Upper lobe of right lung (tissue), 1 donor: ENCODE measurements around the gene MAGI2. TPM values are rescaled to one million over a fixed set of nuclear protein-coding genes. Genes with fewer than 3 reads are reported as not detected.

Experiments
- ATAC-seq: fragments of 200-7000 bp; cut with Tn5 transposase; one replicate; pipeline ENCODE4 v1.9.1; 2020; ENCODE audit warnings: mild to moderate bottlenecking, moderate library complexity
- DNase-seq: peaks from one replicate; pipeline ENCODE4 v3.0.0-alpha.2; 2020
- H3K27ac ChIP-seq: fragments of 200-600 bp; one replicate; pipeline ENCODE4 v1.8.0; 2022
- H3K27me3 ChIP-seq: fragments of 200-600 bp; one replicate; pipeline ENCODE4 v1.8.0; 2022; ENCODE audit warnings: mild to moderate bottlenecking
- H3K36me3 ChIP-seq: fragments of 200-600 bp; one replicate; pipeline ENCODE4 v1.8.0; 2022
- H3K4me1 ChIP-seq: fragments of 200-600 bp; one replicate; pipeline ENCODE4 v1.8.0; 2022
- H3K4me3 ChIP-seq: fragments of 200-600 bp; one replicate; pipeline ENCODE4 v1.8.0; 2022; ENCODE audit warnings: mild to moderate bottlenecking
- H3K9me3 ChIP-seq: fragments of 200-600 bp; one replicate; pipeline ENCODE4 v1.8.0; 2022
- CTCF ChIP-seq: fragments of 200-600 bp; IDR thresholded peaks from one replicate; pipeline ENCODE4 v1.8.0; 2022; ENCODE audit warnings: antibody characterized with exemption
- intact Hi-C: fragments of 100-400 bp; cut with DNase I; formaldehyde crosslinking; loops from one replicate; pipeline ENCODE4 v1.11.0; 2022
- total RNA-seq: library from RNA; stranded (reverse); fragmentation: NEBNext Ultra II Directional; extraction: Animal tissue kit (Norgen Biotek cat#: 25700); gene quantifications from one replicate; pipeline ENCODE4 v1.2.1, GENCODE V29; 2021
- donor health status: DM: no; HTN: yes; CAD: no; lungs with severe emphysema.

The MAGI2 gene
- total RNA-seq, 1 donor from 2014 or later, result 12.8 TPM

- intact Hi-C loops, result no loop called here
- no peaks in the 10 kb centered on the region for H3K36me3 ChIP-seq
These were observed 665.6 kb downstream of the MAGI2 start for GRCh38 chr7:78787854-78788253.

GRCh38 chr7:78786055-78786454 is 667.4 kb downstream of the MAGI2 start:
- DNase-seq (no peak), ATAC-seq (no peak)
- H3K4me3 ChIP-seq, result no peak overlapping the region
- no peaks in the 10 kb centered on the region for H3K27me3 ChIP-seq
- H3K27ac ChIP-seq, result no peak overlapping the region
- TF ChIP-seq CTCF, result no peak
- H3K36me3 ChIP-seq, result no peaks in the 10 kb centered on the region
- no peaks in the 10 kb centered on the region for H3K9me3 ChIP-seq
- intact Hi-C loops, result no loop called here
- no peaks in the 10 kb centered on the region for H3K4me1 ChIP-seq

More at GRCh38 chr7:78787854-78788253, 665.6 kb downstream of the MAGI2 start:
- Histone ChIP-seq H3K9me3 (no peaks in the 10 kb centered on the region), H3K27me3 (no peaks in the 10 kb centered on the region), H3K4me1 (no peaks in the 10 kb centered on the region), H3K27ac (no peak overlapping the region), H3K4me3 (no peak overlapping the region)
- TF ChIP-seq CTCF, result no peak
- DNase-seq (no peak), ATAC-seq (no peak)

GRCh38 chr7:78783179-78783962 is 670.1 kb downstream of the MAGI2 start:
- intact Hi-C loops, result no loop called here
- no peak for TF ChIP-seq CTCF

GRCh38 chr7:78780560-78780959 is 672.9 kb downstream of the MAGI2 start:
- Histone ChIP-seq H3K9me3 (no peaks in the 10 kb centered on the region), H3K4me3 (no peak overlapping the region), H3K36me3 (no peaks in the 10 kb centered on the region), H3K4me1 (no peaks in the 10 kb centered on the region), H3K27ac (no peak overlapping the region), H3K27me3 (no peaks in the 10 kb centered on the region)
- DNase-seq (no peak), ATAC-seq (no peak)
- intact Hi-C loops, result no loop called here
- TF ChIP-seq CTCF, result no peak

More at GRCh38 chr7:78783179-78783962, 670.1 kb downstream of the MAGI2 start:
- DNase-seq, result no peak
- no peaks in the 10 kb centered on the region for H3K36me3 ChIP-seq
- no peaks in the 10 kb centered on the region for H3K4me1 ChIP-seq
- H3K27ac ChIP-seq, result no peak overlapping the region
- ATAC-seq, result no peak
- no peaks in the 10 kb centered on the region for H3K27me3 ChIP-seq
- H3K9me3 ChIP-seq, result no peaks in the 10 kb centered on the region
- no peak overlapping the region for H3K4me3 ChIP-seq

- Histone ChIP-seq H3K4me1 (no peaks in the 10 kb centered on the region), H3K27me3 (no peaks in the 10 kb centered on the region), H3K36me3 (no peaks in the 10 kb centered on the region), H3K9me3 (no peaks in the 10 kb centered on the region), H3K27ac (no peak overlapping the region), H3K4me3 (no peak overlapping the region)
- ATAC-seq (no peak), DNase-seq (no peak)
- intact Hi-C loops, result no loop called here
- TF ChIP-seq CTCF, result no peak
These were observed 673.7 kb downstream of the MAGI2 start for GRCh38 chr7:78779788-78780187.
